Measurements from ENCODE around the gene HTT.

The HTT gene

DNA sequence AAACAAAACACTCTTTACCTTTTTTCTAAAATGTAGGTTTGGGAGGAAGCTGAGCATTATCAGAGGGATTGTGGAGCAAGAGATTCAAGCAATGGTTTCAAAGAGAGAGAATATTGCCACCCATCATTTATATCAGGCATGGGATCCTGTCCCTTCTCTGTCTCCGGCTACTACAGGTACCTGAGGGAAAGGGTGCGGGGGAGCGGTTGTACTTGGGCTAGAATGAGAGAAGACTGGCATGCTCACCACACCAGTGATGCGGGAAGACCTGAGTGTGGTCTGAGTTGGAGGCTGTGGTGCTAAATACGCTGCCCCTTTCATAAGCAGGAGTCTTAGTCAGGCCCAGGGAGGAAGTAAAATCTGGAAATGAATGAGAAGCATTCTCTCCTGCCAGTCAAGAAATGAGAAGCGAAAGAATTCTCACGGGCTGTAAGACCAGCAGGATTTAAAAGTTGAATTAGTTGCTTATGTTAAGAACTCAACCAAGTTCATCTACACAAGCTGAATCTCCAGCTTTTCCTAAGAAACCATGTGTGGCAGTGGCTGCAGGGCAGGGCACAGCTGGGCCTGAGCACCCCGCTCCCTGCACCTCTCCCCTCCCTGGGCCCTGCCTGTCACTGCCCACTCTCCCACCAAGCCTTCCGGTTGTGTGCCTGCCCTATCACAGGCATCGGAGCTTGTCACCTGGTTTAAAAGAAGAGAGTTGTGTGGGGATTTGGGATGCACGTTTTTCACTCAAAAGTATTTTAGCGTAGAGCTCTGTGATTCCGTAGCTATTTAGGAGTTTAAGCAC lies 149.7 kb downstream of the HTT start:
- DNase-seq = no peak

DNA sequence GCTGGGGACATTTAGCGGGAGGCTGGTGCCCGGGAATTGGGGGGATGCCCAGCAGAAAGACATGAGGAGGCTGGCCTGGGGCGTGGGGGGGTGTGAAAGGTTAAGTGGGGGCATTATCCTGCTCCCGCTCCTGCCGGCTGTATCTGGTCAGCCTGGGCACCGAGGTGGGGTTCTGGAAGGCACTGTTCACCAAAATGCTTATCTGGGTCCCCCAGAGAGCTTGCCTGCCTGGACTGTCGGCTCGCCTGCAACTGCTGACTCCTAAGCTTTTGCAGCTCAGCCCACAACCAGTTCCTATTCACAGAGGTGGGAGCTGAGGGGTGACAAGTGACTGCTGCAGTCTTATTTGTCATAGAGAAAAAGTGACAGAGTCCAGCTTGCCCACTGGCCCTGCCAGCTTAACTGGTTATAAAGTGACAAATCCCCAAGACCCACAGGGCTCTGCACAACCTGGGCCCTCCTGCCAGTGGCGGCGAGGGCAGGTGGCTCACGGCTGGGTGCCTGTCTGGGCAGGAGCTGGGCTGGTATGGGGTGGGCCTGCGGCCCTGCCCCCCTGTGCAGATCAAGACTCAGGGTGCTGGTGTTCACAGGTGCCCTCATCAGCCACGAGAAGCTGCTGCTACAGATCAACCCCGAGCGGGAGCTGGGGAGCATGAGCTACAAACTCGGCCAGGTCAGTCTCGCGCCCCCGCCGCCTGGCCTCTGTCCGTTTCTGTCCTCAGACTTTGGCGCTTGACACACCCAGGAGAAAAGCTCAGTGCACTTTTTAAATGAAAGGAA lies 150.8 kb downstream of the HTT start:
- no peak for DNase-seq

DNA sequence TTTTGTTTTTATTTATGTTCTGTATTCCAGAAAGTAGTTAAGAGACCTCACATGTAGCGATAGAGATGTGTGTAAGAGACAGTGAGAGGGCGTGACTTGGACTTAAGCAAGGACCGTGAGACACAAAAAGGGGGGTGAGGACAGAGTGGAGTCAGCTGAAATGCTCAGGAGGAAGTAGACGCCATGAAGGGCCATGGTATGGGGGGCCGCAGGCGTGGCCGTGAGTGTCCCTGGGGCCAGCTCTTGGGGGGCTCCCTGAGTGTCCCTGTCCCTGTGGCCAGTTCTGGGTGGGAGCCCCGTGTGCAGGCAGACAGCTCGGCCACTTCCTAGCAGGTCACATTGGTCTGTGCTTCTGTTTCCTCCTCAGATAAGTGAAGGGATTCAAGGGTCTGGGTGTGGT lies 151.5 kb downstream of the HTT start:
- no peak for DNase-seq

DNA sequence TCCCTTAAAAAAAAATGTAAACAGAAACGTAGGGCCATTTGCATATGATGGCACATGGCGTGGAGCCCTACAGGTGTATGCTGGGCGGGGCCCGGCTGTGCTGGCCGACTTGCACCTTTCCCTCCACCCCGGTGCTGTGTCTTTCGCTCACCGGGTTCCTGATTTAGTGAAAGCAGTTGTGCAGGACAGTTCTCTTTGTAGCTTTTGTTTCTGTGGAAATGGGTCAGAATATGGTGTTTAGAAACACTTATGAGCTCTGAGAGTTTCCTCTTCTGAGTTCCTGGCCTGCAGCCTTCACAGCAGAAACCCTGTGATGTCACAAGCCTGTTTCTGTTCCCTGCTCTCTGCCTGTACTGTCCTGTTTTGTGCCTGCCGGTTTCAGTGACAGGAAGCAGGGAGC lies 152.0 kb downstream of the HTT start:
- DNase-seq = no peak

DNA sequence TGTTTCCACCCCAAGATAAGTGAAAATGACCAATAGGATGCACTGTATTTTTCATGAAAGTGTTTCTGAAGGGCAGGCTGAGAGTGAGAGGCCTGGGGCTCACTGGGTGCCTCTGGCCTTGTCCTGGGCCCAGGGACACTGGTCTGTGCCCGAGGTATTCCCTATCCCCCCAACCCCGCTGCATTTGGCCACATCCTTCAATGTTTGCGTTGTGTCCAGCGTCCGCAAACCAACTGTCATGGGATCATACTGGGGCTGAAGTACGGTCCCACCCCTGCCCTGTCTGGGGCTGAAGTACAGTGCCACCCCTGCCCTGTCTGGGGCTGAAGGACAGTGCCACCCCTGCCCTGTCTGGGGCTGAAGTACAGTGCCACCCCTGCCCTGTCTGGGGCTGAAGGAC lies 152.5 kb downstream of the HTT start:
- no peak for DNase-seq

DNA sequence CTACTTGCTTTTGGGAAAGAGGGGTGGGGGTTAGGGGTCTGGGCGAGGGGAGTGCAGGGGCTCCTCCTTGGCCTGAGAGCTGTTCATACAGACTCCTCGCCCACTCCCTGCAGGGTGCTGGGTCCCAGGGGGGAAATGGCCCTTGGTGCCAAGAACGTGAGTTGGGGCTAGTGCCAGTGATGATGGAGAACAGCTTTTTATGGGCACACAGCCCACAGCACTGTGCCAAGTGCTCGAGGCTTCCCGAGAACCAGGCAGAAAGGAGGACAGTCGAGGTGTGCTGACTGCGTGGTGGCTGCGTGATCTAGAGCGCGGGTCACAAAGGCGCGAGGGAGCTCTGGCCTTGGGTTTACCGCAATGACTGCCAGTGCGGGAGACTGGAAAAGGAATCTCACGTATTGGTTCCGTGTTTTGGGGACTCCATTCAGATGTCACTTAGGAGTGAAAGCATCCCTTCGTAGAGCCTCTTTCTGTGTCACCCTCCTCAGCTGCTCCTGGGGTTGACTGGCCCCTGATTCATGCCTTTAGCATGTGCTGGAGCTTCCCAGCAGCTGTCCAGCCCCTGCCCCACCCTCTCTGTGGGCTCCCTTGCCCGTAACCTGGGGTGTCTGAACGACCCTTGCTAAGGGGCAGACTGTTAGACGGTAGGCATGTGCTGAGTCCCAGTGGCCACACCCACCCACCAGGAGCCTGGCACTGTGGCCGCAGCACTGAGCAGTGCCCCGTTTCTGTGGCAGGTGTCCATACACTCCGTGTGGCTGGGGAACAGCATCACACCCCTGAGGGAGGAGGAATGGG lies 153.6 kb downstream of the HTT start:
- no peak for DNase-seq

DNA sequence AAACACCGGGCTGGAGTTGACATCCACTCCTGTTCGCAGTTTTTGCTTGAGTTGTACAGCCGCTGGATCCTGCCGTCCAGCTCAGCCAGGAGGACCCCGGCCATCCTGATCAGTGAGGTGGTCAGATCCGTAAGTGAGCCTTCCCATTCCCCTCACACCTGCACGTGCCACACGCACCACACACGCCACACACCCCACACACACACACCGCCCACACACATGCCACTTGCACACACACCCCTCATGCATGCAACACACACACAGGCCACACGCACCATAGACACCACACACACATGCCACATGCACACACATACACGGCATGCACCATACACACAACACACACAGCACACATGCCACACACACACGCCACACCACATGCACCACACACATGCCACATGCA lies 154.4 kb downstream of the HTT start:
- no peak for DNase-seq

DNA sequence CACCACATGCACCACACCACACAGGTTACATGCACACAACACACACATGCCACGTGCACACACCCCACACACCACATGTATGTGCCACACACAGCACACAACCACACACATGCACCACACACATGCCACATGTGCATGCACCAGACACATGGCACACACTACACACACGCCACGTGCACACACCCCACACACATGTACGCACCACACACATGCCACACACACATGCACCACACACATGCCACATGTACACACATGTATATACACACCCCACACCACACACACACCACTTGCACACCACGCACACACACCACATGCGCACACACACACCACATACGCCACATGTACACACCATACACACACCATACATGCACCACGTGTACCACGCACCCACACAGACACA lies 154.8 kb downstream of the HTT start:
- no peak for DNase-seq

DNA sequence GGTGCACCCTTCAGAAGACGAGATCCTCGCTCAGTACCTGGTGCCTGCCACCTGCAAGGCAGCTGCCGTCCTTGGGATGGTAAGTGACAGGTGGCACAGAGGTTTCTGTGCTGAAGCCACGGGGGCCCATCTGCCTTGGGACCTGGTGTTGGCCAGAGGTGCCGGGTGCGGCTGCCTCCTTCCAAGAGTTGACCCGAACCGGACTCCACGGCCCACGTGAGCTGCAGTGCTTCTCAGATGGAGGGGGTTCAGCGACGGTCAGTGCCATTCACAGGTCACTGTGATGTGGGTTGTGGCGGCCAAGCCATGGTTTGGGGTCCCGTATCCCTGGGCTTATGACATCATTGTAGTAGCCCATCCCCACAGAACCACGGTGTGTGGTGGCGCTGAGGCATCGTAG lies 155.5 kb downstream of the HTT start:
- DNase-seq = no peak

DNA sequence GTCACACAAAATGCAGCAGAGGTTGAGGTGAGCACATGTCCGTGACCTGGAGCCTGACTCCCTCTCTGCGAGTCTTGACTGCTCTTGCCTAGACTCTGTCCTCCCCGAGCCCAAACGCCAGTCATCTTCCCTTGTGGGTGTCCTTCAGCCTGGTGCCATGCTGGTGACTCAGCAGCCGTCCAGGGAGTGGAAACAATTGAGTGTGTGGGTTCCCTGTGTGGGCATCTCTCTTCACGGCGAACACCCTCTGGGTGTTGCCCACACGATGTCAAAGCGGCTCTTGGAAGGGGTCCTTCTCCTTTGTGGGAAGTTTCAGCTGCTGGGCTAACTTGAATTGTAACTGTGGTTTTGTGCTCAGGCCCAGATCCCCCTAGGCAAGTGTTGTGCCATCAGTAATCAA lies 157.0 kb downstream of the HTT start:
- no peak for DNase-seq

DNA sequence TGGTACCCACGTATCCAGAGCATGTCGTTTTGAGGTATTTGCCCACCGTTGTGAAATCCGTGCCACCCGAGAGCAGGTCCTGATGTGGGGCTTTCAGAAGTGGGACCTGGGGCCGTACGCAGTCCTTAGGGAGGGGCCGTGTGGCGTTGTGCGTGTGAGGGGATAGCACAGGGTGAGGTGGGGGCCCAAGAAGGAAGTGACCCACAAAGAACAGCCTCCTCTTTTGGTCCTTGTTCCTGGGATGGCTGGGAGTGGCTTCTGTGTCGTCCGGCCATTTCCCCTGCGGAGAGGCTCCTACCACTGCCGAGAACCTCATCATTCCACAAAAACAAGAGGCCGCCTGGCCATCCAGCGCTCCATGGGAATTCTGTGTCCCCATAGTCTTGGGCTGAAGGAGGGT lies 157.5 kb downstream of the HTT start:
- no peak for DNase-seq

DNA sequence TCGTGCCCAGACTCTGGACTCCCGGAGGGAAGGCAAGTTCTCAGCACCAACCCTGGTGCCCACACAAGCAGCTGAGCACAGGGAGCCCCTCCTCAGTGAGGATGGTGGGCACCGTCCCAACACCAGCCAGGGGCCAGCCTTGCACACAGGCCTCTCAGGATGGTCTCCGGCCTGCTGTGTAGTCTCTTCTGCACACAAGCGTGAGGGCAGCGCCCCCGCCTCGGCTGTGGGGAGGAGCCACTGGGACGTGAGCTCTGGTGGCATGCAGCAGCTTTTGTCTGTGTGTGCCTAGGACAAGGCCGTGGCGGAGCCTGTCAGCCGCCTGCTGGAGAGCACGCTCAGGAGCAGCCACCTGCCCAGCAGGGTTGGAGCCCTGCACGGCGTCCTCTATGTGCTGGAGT lies 158.4 kb downstream of the HTT start:
- no peak for DNase-seq

DNA sequence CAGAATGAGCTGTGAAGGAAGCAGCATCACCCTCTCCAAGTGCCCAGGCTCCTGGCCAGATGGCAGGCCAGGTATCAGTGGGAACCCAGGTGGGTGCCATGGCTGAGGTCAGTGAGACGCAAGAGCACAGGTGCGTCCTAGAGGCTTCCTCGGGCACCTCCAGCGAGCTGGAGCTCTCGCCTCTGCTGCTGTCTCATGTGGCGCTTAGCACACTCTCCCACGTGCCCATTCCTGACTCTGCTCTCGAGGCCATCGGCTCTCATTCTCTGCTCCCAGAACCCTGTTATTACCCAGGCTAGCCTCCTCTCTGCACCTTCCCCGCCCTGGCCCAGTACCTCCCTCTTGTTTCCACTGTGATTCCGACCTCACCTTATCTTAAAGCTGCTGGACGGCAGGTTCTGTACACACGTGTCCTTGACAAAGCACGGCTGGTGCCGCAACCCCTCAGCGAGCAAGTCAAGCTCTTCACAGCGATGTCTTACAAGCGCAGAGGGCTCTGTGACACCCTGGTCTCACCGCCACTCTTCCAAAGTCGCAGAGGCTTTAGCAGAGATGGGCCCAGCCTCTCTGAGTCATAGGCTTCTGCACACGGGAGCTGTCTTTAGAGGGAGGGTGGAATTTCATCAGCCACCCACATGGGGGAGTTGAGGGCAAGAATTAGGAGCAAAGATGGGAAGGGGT lies 159.1 kb downstream of the HTT start:
- DNase-seq = no peak

DNA sequence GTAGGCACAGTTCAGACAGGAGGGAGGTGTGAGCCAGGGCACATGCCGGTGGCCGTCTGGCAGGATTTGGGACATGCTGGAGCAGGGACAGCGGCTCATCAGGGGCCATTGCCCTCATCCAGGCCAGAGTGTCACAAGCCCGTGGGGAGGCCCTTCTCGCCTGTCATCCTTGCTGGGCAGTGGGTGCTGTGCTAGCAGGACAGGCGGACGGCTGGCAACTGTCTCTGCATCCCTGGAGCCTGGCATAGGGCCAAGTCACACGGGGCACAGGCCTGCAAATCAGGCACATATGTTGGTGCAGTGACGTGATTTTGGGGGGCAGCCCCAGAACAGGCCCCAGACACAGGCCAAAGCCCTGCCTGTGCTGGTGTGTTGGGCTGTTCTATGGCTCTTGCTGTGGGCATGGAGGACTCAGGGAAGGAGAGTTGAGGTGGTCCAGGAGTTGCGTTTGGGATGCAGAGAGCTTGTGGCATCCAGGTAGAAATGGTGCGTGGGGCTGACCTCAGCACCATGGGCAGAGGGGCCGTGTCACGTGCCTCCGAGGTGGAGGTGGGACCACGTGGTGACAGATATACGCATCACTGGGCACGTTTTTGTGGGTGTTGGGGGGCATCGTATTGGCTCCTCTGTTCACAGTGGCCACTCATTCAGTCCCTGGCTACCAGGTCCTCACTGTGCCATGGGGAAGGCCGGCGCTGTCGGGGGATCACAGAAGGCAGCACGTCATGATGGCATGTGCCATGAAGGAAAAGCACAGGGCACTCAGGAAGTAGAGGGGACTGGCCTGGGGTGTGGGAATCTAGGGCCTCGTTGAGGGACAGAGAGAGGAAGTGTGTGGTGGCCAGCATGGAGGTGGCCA lies 159.9 kb downstream of the HTT start:
- DNase-seq = no peak

DNA sequence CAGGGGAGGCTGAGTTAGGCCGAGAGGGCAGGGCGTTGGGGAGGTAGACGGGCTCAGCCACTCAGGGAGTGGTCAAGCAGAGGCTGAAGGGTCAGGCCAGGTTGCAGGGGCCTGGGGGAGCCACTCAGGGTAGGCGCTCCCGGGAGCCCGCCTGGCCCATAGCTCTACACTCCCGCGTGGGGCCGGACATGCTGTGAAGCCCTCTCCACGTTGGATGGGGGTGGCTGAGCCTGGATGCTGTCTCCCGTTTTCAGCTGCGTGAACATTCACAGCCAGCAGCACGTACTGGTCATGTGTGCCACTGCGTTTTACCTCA lies 160.5 kb downstream of the HTT start:
- DNase-seq = no peak

DNA sequence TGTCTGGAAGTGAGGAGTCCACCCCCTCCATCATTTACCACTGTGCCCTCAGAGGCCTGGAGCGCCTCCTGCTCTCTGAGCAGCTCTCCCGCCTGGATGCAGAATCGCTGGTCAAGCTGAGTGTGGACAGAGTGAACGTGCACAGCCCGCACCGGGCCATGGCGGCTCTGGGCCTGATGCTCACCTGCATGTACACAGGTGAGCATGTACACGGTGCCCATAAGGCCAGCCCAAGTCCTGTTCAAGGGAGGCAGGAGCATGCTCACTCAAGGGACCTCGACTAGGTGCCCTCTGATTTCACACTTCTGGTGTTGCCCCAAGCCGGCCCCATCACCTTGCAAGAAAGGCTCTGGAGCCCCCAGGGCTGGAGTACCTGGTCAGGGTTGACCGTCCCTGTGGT lies 161.1 kb downstream of the HTT start:
- DNase-seq = no peak

DNA sequence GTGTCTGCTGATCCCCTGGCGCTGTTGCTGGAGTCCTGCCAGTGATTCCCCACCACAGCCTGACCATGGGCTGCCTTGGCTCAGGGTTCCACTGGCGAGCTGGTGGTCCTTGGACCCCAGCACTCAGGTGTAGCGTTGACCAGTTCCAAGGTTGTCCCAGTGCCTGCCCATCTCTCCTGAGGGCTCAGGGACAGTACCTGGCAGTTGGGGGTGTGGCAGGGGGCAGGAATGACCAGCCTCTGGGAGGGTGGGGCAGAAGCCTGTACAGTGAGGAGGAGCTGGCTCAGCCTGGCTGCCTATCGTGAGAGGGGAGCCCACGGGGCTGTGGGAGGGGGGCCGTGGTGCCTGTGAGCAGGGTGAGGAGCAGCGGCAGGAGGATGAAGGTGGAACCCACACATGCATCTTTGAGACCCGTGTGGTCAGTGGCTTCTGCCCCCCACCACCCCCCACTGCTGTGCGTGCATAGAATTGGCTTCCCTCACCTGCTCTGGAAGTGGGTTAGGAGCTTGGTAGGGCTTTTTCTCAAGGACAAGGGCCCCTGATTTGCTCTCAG lies 161.9 kb downstream of the HTT start:
- DNase-seq = no peak

DNA sequence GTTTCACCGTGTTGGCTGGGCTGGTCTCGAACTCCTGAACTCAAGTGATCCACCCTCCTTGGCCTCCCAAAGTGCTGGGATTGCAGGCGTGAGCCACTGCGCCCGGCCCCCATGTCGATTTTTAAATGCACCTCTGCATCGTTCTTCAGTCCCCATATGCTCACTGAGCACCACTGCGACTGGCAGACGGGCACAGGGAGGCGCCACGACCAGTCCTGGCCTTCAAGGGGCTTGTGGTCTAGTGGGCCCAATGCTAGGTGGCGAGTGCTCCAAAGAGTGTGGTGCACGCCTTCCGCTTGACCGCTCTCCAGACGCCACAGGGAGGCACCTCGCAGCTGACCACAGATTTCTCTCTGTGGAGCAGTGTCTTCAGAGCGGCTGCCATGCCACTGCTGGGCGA lies 162.8 kb downstream of the HTT start:
- no peak for DNase-seq

DNA sequence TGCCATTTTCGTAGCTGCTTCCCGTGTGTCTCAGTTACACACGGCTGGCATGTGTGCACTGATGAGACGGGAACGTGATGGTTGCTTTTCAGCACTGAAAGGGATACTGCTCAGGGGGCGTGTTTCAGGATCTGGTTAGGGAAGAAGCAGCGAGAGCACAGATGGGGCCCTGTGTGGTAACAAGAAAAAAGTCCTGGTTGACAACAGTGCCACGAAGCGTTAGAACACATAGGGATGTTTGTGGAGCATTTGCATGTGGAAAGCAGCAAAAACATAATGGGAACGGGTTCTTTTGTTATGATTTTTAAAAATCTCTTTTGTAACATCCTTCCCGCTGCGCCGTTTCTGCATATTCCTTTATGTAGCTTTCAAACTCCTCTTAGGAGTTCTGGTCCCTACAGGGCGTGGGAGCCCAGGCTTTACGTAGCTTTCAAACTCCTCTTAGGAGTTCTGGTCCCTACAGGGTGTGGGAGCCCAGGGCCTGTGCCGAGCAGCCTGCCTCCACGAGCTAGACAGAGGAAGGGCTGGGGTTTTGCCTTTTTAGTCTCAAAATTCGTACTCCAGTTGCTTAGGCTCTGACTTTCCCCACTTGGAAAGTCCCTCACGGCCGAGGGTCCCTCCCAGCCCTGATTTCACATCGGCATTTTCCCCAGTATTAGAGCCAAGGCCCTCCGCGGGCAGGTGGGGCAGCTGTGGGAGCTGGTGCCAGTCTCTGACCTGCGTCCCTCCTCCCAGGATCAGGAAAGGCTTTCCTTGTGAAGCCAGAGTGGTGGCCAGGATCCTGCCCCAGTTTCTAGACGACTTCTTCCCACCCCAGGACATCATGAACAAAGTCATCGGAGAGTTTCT lies 163.5 kb downstream of the HTT start:
- no peak for DNase-seq

DNA sequence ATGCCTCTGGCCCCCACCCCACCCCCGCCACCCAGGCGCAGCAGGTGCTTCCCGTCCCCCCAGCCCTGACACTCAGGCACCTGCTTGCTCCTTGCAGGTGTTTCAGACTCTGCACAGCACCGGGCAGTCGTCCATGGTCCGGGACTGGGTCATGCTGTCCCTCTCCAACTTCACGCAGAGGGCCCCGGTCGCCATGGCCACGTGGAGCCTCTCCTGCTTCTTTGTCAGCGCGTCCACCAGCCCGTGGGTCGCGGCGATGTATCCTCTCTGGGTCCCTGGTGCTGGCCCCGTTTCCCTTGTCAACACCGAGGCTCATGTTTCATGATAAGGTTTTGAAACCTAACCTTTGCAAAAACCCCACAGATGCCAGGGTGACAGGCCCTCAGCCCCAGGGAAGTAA lies 164.2 kb downstream of the HTT start:
- no peak for DNase-seq

DNA sequence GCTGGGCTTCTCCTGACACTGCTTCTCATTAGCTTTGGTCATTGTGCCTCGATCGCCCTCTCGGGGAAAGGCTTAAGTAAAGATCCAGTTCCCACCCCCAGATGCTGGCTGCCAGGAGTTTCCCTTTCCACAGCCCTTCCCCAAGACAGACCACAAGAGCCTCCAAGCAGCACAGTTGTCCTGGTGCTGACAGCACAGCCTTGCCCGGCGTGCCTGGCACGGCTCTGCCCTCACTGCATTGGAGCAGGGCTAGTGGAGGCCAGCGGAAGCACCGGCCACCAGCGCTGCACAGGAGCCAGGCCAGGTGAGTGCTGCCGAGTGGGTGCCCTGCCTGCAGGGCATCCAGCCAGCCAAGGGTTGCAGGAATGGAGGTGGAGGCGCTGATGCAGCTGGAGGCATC lies 164.8 kb downstream of the HTT start:
- DNase-seq = no peak

Measured in DMS79 (cell line).